Measurements from ENCODE around the gene KCNS3. TPM values are rescaled to one million over a fixed set of nuclear protein-coding genes. Genes with fewer than 3 reads are reported as not detected.

KCNS3 gene
- total and polyA plus RNA-seq, 5 donors from 2014 or later, result not detected

DNA sequence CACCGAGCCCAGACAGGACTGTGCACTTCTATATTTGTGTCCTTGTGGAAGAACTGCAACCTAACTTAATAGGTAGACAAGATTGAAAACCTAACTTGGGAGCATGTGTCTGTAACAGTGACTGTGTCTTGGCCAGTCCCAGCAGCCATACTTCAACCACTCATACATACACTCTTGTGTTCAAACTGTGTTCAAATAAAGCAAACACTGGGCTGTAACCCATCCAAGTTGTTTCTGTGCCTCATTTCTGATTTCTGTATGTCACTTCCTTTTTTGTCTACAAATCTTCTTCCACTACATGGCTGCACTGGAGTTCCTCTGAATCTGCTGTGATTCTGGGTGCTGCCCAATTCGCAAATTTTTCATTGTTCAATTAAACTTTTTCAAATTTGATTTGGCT lies 31.2 kb upstream of the KCNS3 start:
- no peaks in the 10 kb centered on the region for H3K36me3 ChIP-seq (ENCODE audit: control insufficient read depth, insufficient read depth, low read length)
- H3K4me1 Mint-ChIP-seq, result no peaks in the 10 kb centered on the region
- ATAC-seq (ENCODE audit: low read depth in 2 of 2) (no peak), DNase-seq (no peak)
- H3K27ac Mint-ChIP-seq, result no peak overlapping the region
- no peak overlapping the region for H3K27ac ChIP-seq (ENCODE audit: insufficient read depth, low read length, poor library complexity, severe bottlenecking)
- no peaks in the 10 kb centered on the region for H3K36me3 Mint-ChIP-seq
- no peaks in the 10 kb centered on the region for H3K9me3 Mint-ChIP-seq
- no peaks in the 10 kb centered on the region for H3K27me3 ChIP-seq (ENCODE audit: control insufficient read depth, insufficient read depth, low read length)
- no peaks in the 10 kb centered on the region for H3K27me3 Mint-ChIP-seq
- no peak overlapping the region for H3K4me3 Mint-ChIP-seq
- H3K9me3 ChIP-seq (ENCODE audit: control insufficient read depth in 2 of 2, low read length in 2 of 2), result no peaks in the 10 kb centered on the region
- H3K4me3 ChIP-seq (ENCODE audit: low read depth, low read length), result no peak overlapping the region
- H3K4me1 ChIP-seq (ENCODE audit: control insufficient read depth, insufficient read depth, low read length, poor library complexity, severe bottlenecking), result no peaks in the 10 kb centered on the region

DNA sequence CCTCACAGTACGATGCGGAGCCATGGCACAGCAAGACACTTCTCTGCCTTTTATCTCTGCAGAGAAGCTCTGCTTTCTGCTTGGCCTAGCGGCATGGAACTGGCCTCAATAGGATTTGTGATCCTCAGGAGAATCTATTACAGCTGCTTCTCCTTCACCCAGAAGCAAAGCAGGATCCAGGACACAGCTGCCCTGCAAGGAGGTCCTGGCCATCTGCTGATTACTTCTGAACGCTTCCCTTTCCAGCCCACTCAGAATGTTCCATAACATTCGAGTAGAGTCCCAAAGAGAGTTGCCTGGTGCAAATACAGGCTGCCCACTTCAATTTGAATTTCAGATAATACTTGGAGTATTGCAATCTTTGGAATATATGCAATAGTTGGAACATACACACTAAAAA lies 29.2 kb upstream of the KCNS3 start:
- Histone ChIP-seq H3K27ac (ENCODE audit: insufficient read depth, low read length, poor library complexity, severe bottlenecking) (no peak overlapping the region), H3K9me3 (ENCODE audit: control insufficient read depth in 2 of 2, low read length in 2 of 2) (no peaks in the 10 kb centered on the region), H3K27me3 (ENCODE audit: control insufficient read depth, insufficient read depth, low read length) (no peaks in the 10 kb centered on the region), H3K36me3 (ENCODE audit: control insufficient read depth, insufficient read depth, low read length) (no peaks in the 10 kb centered on the region), H3K4me1 (ENCODE audit: control insufficient read depth, insufficient read depth, low read length, poor library complexity, severe bottlenecking) (no peaks in the 10 kb centered on the region), H3K4me3 (ENCODE audit: low read depth, low read length) (no peak overlapping the region)
- no peaks in the 10 kb centered on the region for H3K4me1 Mint-ChIP-seq
- no peaks in the 10 kb centered on the region for H3K36me3 Mint-ChIP-seq
- H3K27me3 Mint-ChIP-seq, result no peaks in the 10 kb centered on the region
- ATAC-seq (ENCODE audit: low read depth in 2 of 2) (no peak), DNase-seq (no peak)
- H3K4me3 Mint-ChIP-seq, result no peak overlapping the region
- no peaks in the 10 kb centered on the region for H3K9me3 Mint-ChIP-seq
- H3K27ac Mint-ChIP-seq, result peak overlapping the region in 1 of 3 donors; percentile 48

DNA sequence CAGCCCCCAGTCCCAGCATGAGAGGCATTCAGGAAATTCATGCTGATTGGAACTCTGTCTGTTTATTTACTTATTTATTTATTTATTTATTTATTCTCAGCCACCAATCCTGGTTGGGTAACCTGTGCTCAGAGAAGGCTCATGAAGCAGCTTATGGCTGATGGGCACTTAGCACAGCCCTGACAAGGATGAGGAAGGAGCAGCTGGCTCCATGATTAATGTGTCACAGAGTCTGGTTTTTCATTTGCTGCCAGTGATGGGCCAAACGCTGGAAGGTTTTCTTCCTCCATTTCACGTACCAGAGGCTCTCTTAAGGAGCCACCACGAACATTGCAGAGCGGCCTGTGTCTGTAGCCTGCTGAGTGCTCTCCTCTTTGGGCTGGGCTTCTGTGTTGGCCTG lies 28.3 kb upstream of the KCNS3 start:
- H3K27ac ChIP-seq (ENCODE audit: insufficient read depth, low read length, poor library complexity, severe bottlenecking), result no peak overlapping the region

DNA sequence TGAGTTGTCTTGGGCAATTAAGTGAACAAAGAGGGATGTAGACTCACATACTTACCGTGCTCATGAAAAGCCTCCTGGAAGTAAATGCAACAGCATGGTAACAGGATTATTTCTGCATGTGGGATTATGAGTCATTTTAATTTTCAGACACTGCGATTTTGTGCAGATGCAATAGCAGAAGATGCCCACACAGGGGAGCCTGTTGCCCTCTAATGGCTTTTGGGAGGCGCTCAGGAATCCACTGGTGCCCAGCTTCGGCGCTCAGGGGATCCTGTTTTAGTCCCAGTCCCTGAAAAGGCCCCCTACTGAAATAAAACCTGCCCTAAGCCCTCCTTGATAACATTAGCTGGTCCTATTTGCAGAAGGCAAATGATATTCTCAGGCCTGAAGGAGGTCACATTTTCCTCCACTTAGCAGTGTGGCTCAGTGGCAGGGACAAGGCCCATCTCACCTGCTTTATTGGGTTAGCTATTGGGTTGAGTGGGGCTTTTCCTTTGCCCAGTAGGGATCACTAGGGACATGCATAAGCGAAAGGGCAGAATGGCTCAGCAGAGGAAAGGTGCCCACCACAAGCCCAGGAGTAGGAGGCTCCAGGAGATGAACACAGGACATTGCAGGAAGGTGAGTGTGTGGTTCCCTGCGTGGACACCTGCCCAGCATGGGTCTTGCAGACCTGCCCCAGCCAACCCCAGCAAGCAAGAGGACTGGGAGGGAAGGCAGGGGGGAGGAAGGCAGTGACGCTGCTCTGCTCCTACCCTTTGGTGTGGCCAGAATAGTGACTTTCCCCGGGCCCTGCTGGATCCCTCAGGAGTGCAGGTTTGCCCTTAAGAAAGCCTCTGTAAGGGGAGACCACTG lies 26.5 kb upstream of the KCNS3 start:
- Histone ChIP-seq H3K9me3 (ENCODE audit: control insufficient read depth in 2 of 2, low read length in 2 of 2) (no peaks in the 10 kb centered on the region), H3K4me1 (ENCODE audit: control insufficient read depth, insufficient read depth, low read length, poor library complexity, severe bottlenecking) (no peaks in the 10 kb centered on the region), H3K36me3 (ENCODE audit: control insufficient read depth, insufficient read depth, low read length) (no peaks in the 10 kb centered on the region), H3K27ac (ENCODE audit: insufficient read depth, low read length, poor library complexity, severe bottlenecking) (no peak overlapping the region), H3K27me3 (ENCODE audit: control insufficient read depth, insufficient read depth, low read length) (peaks cover 4% of the 10 kb centered on the region), H3K4me3 (ENCODE audit: low read depth, low read length) (no peak overlapping the region)
- no peak overlapping the region for H3K4me3 Mint-ChIP-seq
- peaks cover 0 to 1% (median 0%) of the 10 kb centered on the region in 7 donors for H3K9me3 Mint-ChIP-seq
- no peaks in the 10 kb centered on the region for H3K4me1 Mint-ChIP-seq
- no peaks in the 10 kb centered on the region for H3K27me3 Mint-ChIP-seq
- DNase-seq (peak in 1 of 3 donors; percentile 38), ATAC-seq (ENCODE audit: low read depth in 2 of 2) (peak in 1 of 2 donors; percentile 28)
- H3K27ac Mint-ChIP-seq, result no peak overlapping the region
- no peaks in the 10 kb centered on the region for H3K36me3 Mint-ChIP-seq

More for the DNA sequence above, 28.3 kb upstream of the KCNS3 start:
- Mint-ChIP-seq H3K36me3 (no peaks in the 10 kb centered on the region), H3K9me3 (no peaks in the 10 kb centered on the region), H3K27me3 (no peaks in the 10 kb centered on the region), H3K27ac (no peak overlapping the region), H3K4me3 (no peak overlapping the region), H3K4me1 (no peaks in the 10 kb centered on the region)
- H3K4me3 ChIP-seq (ENCODE audit: low read depth, low read length), result no peak overlapping the region
- no peak for DNase-seq
- no peak for ATAC-seq (ENCODE audit: low read depth in 2 of 2)
- no peaks in the 10 kb centered on the region for H3K27me3 ChIP-seq (ENCODE audit: control insufficient read depth, insufficient read depth, low read length)
- H3K36me3 ChIP-seq (ENCODE audit: control insufficient read depth, insufficient read depth, low read length), result no peaks in the 10 kb centered on the region
- H3K9me3 ChIP-seq (ENCODE audit: control insufficient read depth in 2 of 2, low read length in 2 of 2), result no peaks in the 10 kb centered on the region
- H3K4me1 ChIP-seq (ENCODE audit: control insufficient read depth, insufficient read depth, low read length, poor library complexity, severe bottlenecking), result no peaks in the 10 kb centered on the region

DNA sequence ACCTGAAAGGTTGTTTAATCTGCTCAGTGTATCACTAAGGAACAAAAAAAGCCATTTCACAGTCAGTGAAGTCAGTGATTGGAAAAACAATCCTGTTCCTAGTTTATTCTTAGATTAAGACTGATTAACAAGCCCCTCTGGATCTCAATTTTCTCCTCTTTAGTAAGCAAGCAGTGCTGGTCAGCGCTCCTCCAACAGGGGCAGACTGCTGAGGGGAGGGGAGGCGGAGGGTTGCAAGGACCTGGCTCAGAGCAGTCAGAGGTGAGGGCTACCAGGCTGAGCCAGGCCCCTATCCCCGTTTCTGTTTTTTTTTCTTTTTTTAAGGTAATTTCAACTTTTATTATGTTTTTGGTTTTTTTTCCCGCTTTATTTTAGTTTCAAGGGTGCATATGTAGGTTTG lies 24.7 kb upstream of the KCNS3 start:
- Mint-ChIP-seq H3K27ac (no peak overlapping the region), H3K4me1 (no peaks in the 10 kb centered on the region), H3K27me3 (peaks cover 7% of the 10 kb centered on the region), H3K36me3 (no peaks in the 10 kb centered on the region), H3K4me3 (no peak overlapping the region), H3K9me3 (peaks cover 0 to 2% (median 0%) of the 10 kb centered on the region in 7 donors)
- Histone ChIP-seq H3K36me3 (ENCODE audit: control insufficient read depth, insufficient read depth, low read length) (no peaks in the 10 kb centered on the region), H3K27ac (ENCODE audit: insufficient read depth, low read length, poor library complexity, severe bottlenecking) (no peak overlapping the region), H3K4me1 (ENCODE audit: control insufficient read depth, insufficient read depth, low read length, poor library complexity, severe bottlenecking) (no peaks in the 10 kb centered on the region), H3K27me3 (ENCODE audit: control insufficient read depth, insufficient read depth, low read length) (peaks cover 7% of the 10 kb centered on the region), H3K4me3 (ENCODE audit: low read depth, low read length) (no peak overlapping the region), H3K9me3 (ENCODE audit: control insufficient read depth in 2 of 2, low read length in 2 of 2) (no peaks in the 10 kb centered on the region)
- DNase-seq, result no peak
- no peak for ATAC-seq (ENCODE audit: low read depth in 2 of 2)

DNA sequence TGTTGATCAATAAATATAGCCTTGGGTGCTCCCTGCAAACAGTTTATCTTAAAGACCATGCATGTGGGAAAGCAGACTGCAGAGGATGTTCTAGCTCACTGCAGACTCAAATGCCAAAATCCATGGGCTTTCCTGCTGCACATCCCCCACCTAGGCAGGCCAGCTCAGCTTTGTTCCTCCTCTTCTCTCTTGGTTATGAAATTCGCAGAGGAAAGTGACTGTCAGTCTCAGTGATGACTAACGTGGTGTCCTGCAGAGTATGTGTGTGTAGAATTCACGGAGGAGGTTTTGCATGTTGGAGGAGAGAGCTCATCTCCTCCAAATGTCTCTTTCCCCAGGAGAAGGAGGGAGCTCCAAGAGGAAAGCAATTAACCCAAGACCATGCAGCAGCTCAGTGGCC lies 21.4 kb upstream of the KCNS3 start:
- H3K9me3 ChIP-seq (ENCODE audit: control insufficient read depth in 2 of 2, low read length in 2 of 2), result no peaks in the 10 kb centered on the region
- H3K4me3 Mint-ChIP-seq, result no peak overlapping the region
- no peaks in the 10 kb centered on the region for H3K36me3 ChIP-seq (ENCODE audit: control insufficient read depth, insufficient read depth, low read length)
- no peak for ATAC-seq (ENCODE audit: low read depth in 2 of 2)
- H3K27me3 ChIP-seq (ENCODE audit: control insufficient read depth, insufficient read depth, low read length), result peaks cover 7% of the 10 kb centered on the region
- H3K9me3 Mint-ChIP-seq, result peaks cover 0 to 5% (median 0%) of the 10 kb centered on the region in 7 donors
- H3K4me1 ChIP-seq (ENCODE audit: control insufficient read depth, insufficient read depth, low read length, poor library complexity, severe bottlenecking), result no peaks in the 10 kb centered on the region
- H3K27ac Mint-ChIP-seq, result no peak overlapping the region
- no peak for DNase-seq
- H3K27ac ChIP-seq (ENCODE audit: insufficient read depth, low read length, poor library complexity, severe bottlenecking), result no peak overlapping the region
- H3K4me1 Mint-ChIP-seq, result no peaks in the 10 kb centered on the region
- H3K4me3 ChIP-seq (ENCODE audit: low read depth, low read length), result no peak overlapping the region
- H3K36me3 Mint-ChIP-seq, result no peaks in the 10 kb centered on the region
- peaks cover 14% of the 10 kb centered on the region for H3K27me3 Mint-ChIP-seq

DNA sequence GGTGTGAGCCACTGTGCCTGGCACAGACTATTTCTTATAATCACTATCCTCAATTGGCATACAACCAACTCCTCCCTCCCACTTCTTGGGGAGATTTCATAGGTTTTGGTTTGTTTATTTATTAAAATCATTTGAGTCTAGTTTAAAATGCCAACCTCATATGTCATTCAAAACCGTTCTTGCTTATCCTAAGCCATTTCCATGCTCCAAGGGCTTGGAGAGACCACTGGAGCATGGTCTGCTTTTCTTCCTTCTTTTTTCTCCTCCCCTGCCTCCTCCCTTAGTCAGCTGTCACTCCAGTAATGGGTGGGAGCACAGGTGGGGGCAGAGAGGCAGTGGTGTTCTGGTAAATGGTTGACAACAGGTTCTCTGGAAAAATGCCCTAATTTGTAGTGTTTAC lies 20.4 kb upstream of the KCNS3 start:
- Mint-ChIP-seq H3K9me3 (peaks cover 0 to 5% (median 0%) of the 10 kb centered on the region in 7 donors), H3K27ac (no peak overlapping the region), H3K4me1 (no peaks in the 10 kb centered on the region), H3K36me3 (no peaks in the 10 kb centered on the region), H3K4me3 (no peak overlapping the region), H3K27me3 (peaks cover 14% of the 10 kb centered on the region)
- Histone ChIP-seq H3K27me3 (ENCODE audit: control insufficient read depth, insufficient read depth, low read length) (peaks cover 7% of the 10 kb centered on the region), H3K4me1 (ENCODE audit: control insufficient read depth, insufficient read depth, low read length, poor library complexity, severe bottlenecking) (no peaks in the 10 kb centered on the region), H3K9me3 (ENCODE audit: control insufficient read depth in 2 of 2, low read length in 2 of 2) (no peaks in the 10 kb centered on the region), H3K27ac (ENCODE audit: insufficient read depth, low read length, poor library complexity, severe bottlenecking) (no peak overlapping the region), H3K4me3 (ENCODE audit: low read depth, low read length) (no peak overlapping the region), H3K36me3 (ENCODE audit: control insufficient read depth, insufficient read depth, low read length) (no peaks in the 10 kb centered on the region)
- DNase-seq, result no peak
- no peak for ATAC-seq (ENCODE audit: low read depth in 2 of 2)

DNA sequence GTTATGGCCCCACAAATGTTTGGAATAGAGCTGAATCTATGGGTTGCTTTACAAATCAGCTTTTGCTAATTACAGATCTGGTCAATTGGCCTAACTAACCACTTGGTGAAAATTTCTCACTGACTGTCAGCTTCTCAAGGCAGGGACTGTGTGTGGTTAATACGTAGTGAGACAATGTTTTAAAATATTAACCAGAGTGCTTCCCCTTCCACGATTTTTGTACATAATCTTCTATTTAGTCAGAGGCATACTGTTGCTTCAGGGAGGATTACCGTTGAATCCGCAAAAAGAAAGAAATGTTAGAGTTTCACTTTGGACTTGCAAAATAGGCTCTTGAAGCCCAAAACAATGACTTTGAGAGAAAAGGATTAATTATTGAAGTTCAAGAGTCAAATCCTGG lies 14.9 kb upstream of the KCNS3 start:
- no peaks in the 10 kb centered on the region for H3K27me3 ChIP-seq (ENCODE audit: control insufficient read depth, insufficient read depth, low read length)
- no peak overlapping the region for H3K4me3 Mint-ChIP-seq
- H3K27ac Mint-ChIP-seq, result no peak overlapping the region
- DNase-seq, result no peak
- H3K4me1 Mint-ChIP-seq, result no peaks in the 10 kb centered on the region
- no peak overlapping the region for H3K27ac ChIP-seq (ENCODE audit: insufficient read depth, low read length, poor library complexity, severe bottlenecking)
- no peak overlapping the region for H3K4me3 ChIP-seq (ENCODE audit: low read depth, low read length)
- H3K36me3 ChIP-seq (ENCODE audit: control insufficient read depth, insufficient read depth, low read length), result no peaks in the 10 kb centered on the region
- H3K36me3 Mint-ChIP-seq, result no peaks in the 10 kb centered on the region
- peaks cover 13% of the 10 kb centered on the region for H3K27me3 Mint-ChIP-seq
- H3K9me3 Mint-ChIP-seq, result peaks cover 0 to 4% (median 0%) of the 10 kb centered on the region in 7 donors
- no peaks in the 10 kb centered on the region for H3K9me3 ChIP-seq (ENCODE audit: control insufficient read depth in 2 of 2, low read length in 2 of 2)
- no peak for ATAC-seq (ENCODE audit: low read depth in 2 of 2)
- no peaks in the 10 kb centered on the region for H3K4me1 ChIP-seq (ENCODE audit: control insufficient read depth, insufficient read depth, low read length, poor library complexity, severe bottlenecking)

Measured in CD4-positive, CD25-positive, alpha-beta regulatory T cell (primary cell).